Stimulated activated CD8-positive, alpha-beta memory T cell treated with anti-CD3 and anti-CD28 coated beads, Interleukin-12 subunit alpha, Interleukin-12 subunit beta, amount 100 ng/mL, for 1 hour (primary cell): Measurements from ENCODE around the gene MDM4.

Experiments used
- DNase-seq: peaks from one replicate; pipeline ENCODE4 v3.0.0-alpha.2; 2020; ENCODE audit warnings: low read depth

Gene MDM4

GRCh38 chr1:204578867-204579664, 62.9 kb downstream of the MDM4 start:
- DNase-seq, result no peak

DNA sequence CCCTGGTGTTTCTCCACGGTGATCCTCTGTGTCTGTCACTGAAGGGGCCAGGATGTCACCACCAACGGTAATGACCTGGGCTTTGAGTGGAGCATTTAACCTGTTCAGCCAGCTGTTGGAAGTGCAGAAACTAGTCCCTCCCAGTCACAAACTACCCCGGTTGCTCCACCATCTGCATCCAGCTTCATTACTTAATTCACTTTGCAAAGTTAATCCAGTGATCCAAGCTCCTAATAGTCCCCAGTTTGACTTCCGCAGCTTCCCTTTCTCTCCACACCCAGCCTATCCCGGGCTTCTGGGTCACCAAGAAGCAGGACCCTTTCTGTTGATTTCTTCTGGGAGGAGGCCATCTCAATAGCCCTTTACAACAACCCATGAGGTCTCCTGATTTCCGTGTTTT, 63.5 kb downstream of the MDM4 start:
- no peak for DNase-seq

GRCh38 chr1:204580862-204581261, 64.7 kb downstream of the MDM4 start:
- DNase-seq, result no peak

DNA sequence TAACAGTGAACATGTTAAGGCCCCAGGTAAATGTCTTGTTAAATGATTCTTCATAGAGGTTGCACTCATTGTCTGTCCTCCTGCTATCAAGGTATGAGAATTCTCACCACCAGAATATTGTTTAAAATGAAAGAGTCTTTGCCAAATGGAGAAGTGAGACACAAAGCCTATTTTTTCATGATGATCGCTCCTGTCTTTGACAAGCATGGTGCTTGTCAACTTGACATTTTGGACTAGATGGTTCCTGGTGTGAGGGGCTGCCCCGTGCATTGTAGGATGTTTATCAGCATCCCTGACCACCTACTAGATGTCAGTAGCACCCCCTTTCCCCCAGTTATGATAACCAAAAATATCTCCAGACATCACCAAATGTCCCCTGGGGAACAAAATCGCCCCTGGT, 65.6 kb downstream of the MDM4 start:
- no peak for DNase-seq

DNA sequence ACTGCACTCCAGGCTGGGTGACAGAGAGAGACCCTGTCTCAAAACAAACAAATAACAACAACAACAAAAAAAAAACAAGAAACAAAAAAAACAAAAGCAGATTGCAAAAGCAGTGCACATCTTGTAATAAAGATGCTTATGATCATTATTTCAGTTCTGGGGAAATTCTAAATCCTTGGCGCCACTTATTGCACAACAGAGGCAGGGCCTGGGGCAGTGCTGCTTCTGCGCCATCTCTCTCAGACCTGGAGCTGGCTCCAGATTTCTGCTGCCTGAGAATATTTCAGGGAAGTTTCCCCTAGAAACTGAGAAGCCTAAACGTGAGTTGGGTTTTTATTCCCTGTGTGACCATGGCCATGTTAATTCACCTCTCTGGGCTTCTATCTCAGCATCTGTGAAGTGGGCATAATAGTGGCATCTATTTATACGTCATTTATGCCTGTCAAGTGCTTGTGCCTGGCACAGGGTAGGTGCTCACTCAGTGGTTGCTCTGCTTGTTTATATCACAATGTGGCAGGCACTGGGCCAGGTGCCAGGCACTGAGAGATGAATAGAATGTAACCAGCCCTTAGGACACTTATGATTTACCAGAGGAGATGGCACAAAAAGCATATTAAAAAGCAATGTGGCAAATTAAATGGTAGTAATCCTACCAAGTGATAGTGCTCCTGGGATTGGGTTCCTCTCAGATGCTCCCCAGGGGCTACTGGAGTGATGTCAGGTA, 67.9 kb downstream of the MDM4 start:
- DNase-seq, result no peak

DNA sequence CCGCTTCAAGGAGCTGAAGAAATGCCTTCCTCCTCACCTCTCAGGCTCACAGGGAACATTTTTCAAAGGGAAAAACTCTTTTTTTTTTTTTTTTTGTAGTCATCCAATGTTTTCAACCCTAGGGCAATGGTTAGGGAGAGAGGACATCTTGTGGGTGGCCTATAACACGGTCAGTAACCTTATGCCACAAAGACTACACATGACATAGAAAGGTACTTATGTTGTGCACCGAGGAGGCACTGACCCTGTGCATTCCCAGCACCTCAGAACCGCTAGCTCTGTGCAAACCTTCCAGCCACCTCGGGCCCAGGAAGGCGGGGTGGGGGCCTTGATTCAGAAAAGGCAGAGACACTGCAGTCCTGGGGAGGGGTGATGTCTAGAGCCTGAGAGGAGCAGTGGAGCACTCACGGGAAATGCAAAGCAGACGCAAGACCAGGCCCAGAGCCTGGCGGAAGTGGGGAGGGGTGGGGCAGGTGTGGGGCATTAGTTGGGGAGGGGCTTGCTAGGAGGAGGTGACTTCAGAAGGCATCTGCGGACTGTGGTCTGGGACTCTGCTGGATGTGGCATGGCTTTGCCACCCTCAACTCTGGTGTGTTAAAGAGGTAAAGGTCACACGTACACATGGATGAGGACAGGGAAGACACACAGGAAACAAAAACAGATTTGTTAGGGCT, 68.6 kb downstream of the MDM4 start:
- DNase-seq, result no peak

DNA sequence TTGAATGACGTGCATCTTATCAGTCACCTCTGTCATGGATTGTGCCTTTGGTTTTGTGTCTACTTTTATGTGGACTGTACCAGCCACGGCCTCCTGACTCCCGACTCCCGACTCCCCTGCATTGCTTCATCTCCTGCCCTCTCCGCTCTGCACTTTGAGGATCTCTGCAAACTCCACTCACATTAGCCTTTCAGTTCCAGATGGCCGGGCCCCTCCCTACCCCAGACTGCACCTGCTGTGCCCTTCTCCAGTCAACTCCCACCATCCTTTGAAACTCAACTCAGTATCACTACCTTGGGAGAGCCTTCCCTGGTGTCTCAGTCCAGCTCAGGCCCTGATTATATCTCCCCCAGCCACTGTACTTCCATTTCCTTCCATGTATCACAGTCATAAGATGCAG, 71.4 kb downstream of the MDM4 start:
- no peak for DNase-seq

GRCh38 chr1:204588826-204589225, 72.6 kb downstream of the MDM4 start:
- no peak for DNase-seq

- no peak for DNase-seq
Observed at GRCh38 chr1:204589409-204590038, 73.3 kb downstream of the MDM4 start.

GRCh38 chr1:204591473-204592090, 75.4 kb downstream of the MDM4 start:
- DNase-seq, result no peak

GRCh38 chr1:204592246-204592948, 76.2 kb downstream of the MDM4 start:
- DNase-seq, result no peak

DNA sequence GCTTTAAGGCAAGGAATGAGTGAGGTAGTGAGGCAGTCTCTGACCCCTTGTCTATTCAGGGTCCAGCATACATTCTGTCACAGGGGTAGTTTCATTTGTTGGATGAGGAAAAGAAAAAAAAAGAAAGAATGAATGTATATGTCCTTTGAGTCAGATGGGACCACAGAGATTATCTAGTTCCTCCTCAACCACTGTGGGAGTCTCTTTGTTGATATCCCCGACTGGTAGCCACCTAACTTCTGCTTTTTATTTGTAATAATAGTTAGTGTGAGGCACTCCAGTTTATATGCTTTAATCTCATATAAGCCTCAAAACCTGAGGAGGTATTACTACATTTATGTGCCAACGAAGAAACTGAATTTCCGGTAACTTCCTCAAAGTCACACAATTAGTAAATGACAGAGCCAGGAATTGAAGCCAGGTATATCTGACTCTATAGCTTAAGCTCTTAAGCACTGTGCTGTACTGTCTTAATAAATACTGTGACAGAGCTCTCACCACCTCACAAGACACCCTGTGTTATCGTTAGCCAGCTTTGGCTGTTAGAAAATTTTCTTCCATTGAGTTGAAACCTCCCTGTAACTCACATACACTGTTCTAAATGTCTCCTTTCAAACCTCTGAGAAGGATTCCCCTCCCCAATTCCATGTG, 82.2 kb downstream of the MDM4 start:
- no peak for DNase-seq

DNA sequence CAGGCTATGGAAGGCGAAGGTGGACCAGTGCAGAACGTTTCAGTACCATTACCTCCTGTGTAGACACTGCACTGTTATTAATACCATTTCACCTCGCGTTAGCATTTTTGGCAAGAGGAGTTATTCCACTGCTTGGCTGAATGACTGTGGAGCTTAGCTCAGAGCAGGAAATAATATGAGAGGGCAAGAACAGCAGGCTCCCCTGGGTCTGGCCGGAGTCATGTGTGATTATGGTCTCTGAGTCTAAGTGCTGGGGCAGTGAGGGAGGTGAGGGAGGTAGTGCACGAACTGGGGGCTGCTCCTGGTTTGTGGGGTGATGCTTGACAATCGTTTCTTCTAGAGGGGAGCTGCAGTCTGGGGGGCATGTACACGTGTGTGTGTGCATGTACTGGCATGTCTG, 82.9 kb downstream of the MDM4 start:
- DNase-seq, result no peak

- DNase-seq, result no peak
Observed at GRCh38 chr1:204599596-204599995, 83.4 kb downstream of the MDM4 start.

GRCh38 chr1:204600203-204600602, 84.0 kb downstream of the MDM4 start:
- no peak for DNase-seq

GRCh38 chr1:204600968-204601367, 84.8 kb downstream of the MDM4 start:
- DNase-seq, result no peak

- DNase-seq, result no peak
Observed at GRCh38 chr1:204602111-204602579, 85.9 kb downstream of the MDM4 start.

DNA sequence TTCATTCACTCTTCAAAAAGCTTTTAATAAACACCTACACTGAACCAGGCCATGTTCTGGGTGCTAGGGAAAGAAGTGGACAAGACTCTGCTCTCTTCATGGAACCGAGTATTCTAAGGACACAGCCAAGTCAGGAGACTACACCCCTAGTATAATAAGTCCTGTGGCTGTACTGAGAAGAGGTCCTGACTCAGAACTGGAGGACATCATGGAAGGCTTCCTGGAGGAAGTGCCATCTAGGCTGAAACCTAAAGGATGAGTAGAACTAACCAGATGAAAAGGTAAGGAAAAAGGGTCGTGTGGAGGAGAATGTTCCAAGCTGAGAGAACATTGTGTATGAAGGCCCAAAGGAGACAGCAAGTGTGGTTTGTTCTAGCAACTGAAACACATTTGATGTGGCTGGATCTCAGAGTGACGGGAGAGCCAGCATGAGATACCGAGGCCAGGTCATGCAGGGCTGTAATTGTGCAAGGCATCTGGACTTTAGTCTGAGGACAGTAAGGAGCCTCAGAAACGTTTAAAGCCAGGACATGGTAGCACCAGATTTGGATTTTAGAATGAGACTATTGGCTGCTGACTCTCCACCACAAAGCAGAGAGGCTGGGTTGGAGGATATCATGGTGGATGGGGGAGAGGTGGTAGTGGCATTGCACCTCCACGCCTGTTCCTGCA, 86.8 kb downstream of the MDM4 start:
- DNase-seq, result no peak

DNA sequence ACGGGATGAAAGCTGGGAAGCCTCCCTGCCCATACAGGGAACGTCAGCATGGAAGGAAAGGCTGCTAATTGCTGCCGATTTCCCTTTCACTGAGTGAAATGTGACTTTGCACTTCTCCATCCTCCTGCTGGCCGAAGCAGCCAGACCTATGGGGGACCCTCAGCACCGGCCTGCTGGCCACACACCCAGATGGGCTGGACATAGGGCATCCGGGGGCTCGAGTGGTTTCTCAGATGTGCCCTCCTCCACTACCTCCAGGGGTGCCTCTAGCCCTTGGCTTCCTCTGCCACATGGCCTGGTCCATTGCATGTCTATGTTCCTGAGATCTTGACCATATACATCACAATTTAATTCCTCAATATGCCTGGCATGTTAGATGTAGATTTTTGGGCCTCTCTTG, 89.6 kb downstream of the MDM4 start:
- DNase-seq, result no peak
